Gastroesophageal sphincter (tissue), 4 donors: Measurements from ENCODE around the gene PLCB4. TPM values are rescaled to one million over a fixed set of nuclear protein-coding genes. Genes with fewer than 3 reads are reported as not detected.

Experiments used
- ATAC-seq: fragments of 150-250 bp; one replicate; pipeline ENCODE4 v1.9.1; 2016; ENCODE audit warnings: mild to moderate bottlenecking, moderate library complexity
- H3K27ac ChIP-seq, 4 donors: fragments of 200-600 bp; sonication (generic) in 3 of 4; 1 replicate in 3 of 4; 2 replicates in 1 of 4; pipeline ENCODE4 v1.5.1; 2016 to 2019
- H3K27me3 ChIP-seq: fragments of 200-600 bp; sonication (generic); one replicate; pipeline ENCODE4 v1.5.1; 2019
- H3K36me3 ChIP-seq, 2 donors: fragments of 200-600 bp; sonication (generic); one replicate each; pipeline ENCODE4 v1.5.1; 2019; ENCODE audit warnings: control low read depth in 1 of 2
- H3K4me1 ChIP-seq, 3 donors: fragments of 200-600 bp; sonication (generic); 1 replicate in 2 of 3; 2 replicates in 1 of 3; pipeline ENCODE4 v1.5.1; 2016 to 2019; ENCODE audit warnings: control low read depth in 2 of 3
- H3K4me3 ChIP-seq, 2 donors: fragments of 200-600 bp; sonication (generic); one replicate each; pipeline ENCODE4 v1.5.1; 2019; ENCODE audit warnings: mild to moderate bottlenecking in 1 of 2, moderate library complexity in 1 of 2
- H3K9me3 ChIP-seq, 3 donors: fragments of 200-600 bp; sonication (generic); one replicate each; pipeline ENCODE4 v1.5.1; 2017 to 2019; ENCODE audit warnings: control low read depth in 2 of 3
- CTCF ChIP-seq, 4 experiments: fragments of 200-600 bp in 2 of 4; fragments of 450-650 bp in 2 of 4; sonication (generic) in 1 of 4; IDR thresholded peaks; one replicate each; pipeline ENCODE4 v1.5.1; 2017 to 2019; ENCODE audit warnings: antibody characterized with exemption in 4 of 4, mild to moderate bottlenecking in 2 of 4, moderate library complexity in 2 of 4
- EP300 ChIP-seq: sonication (generic); formaldehyde crosslinking; IDR thresholded peaks from one replicate; pipeline ENCODE4 v1.6.1; 2017; ENCODE audit warnings: antibody characterized with exemption, mild to moderate bottlenecking
- POLR2A ChIP-seq, 2 donors: fragments of 450-650 bp; IDR thresholded peaks; one replicate each; pipeline ENCODE4 v1.6.1; 2017; ENCODE audit warnings: antibody characterized with exemption in 2 of 2, mild to moderate bottlenecking in 2 of 2, moderate library complexity in 1 of 2
- POLR2AphosphoS5 ChIP-seq: sonication (generic); formaldehyde crosslinking; IDR thresholded peaks from one replicate; pipeline ENCODE4 v1.6.1; 2017; ENCODE audit warnings: antibody characterized with exemption
- WGBS, 2 donors: methylation state at CpG; one replicate each; pipeline ENCODE4 v1.1.5; 2018; ENCODE audit warnings: low coverage in 1 of 2; 5-methylcytosine and 5-hydroxymethylcytosine counted together
- total RNA-seq, 4 donors: library from RNA; depleted of rRNA; stranded (reverse); fragments of >200 nt; gene quantifications; one replicate each; pipeline ENCODE4 v1.1.0, GENCODE V29; 2016

Gene PLCB4
- total RNA-seq, 4 donors from 2014 or later = 21.9 to 109 (median 59.1) TPM

DNA sequence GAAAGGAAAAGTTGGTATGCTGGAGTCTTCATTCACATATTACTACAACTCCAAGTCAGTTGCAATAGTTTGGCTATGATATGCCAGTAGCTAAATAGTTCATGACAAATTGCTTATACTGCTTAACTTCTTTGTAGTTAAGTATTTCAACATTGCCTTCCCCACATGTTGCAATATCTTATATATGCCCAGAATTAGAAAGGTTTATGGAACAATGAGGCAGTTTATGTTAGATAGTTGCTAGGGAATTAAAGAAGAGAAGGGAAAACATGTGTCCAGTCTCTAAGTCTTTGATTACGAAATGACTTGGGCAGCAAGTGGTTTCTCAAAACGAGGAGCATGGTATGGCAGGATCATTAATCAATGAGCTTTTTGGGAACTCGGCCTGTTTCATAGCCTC lies 145.8 kb downstream of the PLCB4 start:
- WGBS, 2 donors = 24 to 39% methylated on average over 3 of the region's 3 CpGs
- H3K36me3 ChIP-seq = no peaks in the 10 kb centered on the region
- no peak overlapping the region for H3K4me3 ChIP-seq
- TF ChIP-seq POLR2A (IDR thresholded peaks at IDR 0.05) (no peak), CTCF (IDR thresholded peaks at IDR 0.05) (no peak), EP300 (peak; percentile 17), POLR2AphosphoS5 (peak; percentile 95)
- H3K4me1 ChIP-seq = peaks cover 0 to 38% (median 5%) of the 10 kb centered on the region in 3 donors
- no peaks in the 10 kb centered on the region for H3K27me3 ChIP-seq
- ATAC-seq = peak; percentile 86
- peak overlapping the region; percentile 59 to 69 (median 66) for H3K27ac ChIP-seq
- H3K9me3 ChIP-seq = no peaks in the 10 kb centered on the region

DNA sequence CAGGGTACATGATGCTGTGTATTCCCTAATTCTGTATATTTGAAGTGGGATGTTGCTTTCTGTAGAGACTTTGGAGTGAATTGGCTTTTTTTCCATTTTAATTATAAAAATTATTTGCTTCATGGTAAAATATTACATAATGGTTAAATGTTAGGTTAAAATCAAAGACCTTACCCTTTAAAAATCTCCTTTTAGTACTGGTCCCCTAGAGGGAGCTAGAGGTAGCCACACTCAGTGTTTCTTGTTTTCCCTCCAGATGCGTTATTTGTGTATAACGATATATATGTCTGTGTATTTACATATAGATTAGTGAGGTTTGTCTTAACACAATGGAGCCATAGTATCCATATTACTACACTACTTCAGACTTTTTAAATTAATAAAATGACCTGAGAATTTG lies 146.7 kb downstream of the PLCB4 start:
- H3K4me1 ChIP-seq = peaks cover 0 to 38% (median 5%) of the 10 kb centered on the region in 3 donors
- WGBS, 2 donors = 83 to 86% methylated on average over 2 of the region's 2 CpGs
- no peaks in the 10 kb centered on the region for H3K36me3 ChIP-seq
- no peaks in the 10 kb centered on the region for H3K27me3 ChIP-seq
- ATAC-seq = no peak
- no peaks in the 10 kb centered on the region for H3K9me3 ChIP-seq
- H3K27ac ChIP-seq = peak overlapping the region; percentile 53 to 69 (median 62)
- no peak overlapping the region for H3K4me3 ChIP-seq
- TF ChIP-seq EP300 = no peak
- TF ChIP-seq CTCF (IDR thresholded peaks at IDR 0.05) = peak in 3 of 4 experiments; percentile 13 to 34 (median 19)
- no peak for TF ChIP-seq POLR2A (IDR thresholded peaks at IDR 0.05)

- no peaks in the 10 kb centered on the region for H3K9me3 ChIP-seq
- H3K4me1 ChIP-seq = peaks cover 0 to 38% (median 5%) of the 10 kb centered on the region in 3 donors
- TF ChIP-seq CTCF (IDR thresholded peaks at IDR 0.05) = no peak
- TF ChIP-seq POLR2AphosphoS5 = peak; percentile 58
- H3K36me3 ChIP-seq = no peaks in the 10 kb centered on the region
- H3K27me3 ChIP-seq = no peaks in the 10 kb centered on the region
- peak overlapping the region; percentile 70 to 82 (median 70) for H3K27ac ChIP-seq
- H3K4me3 ChIP-seq = no peak overlapping the region
- ATAC-seq = peak; percentile 65
- WGBS, 2 donors = 21 to 48% methylated on average over 2 to 6 of the region's 6 CpGs
Observed at GRCh38 chr20:9218531-9218961, 149.7 kb downstream of the PLCB4 start.

DNA sequence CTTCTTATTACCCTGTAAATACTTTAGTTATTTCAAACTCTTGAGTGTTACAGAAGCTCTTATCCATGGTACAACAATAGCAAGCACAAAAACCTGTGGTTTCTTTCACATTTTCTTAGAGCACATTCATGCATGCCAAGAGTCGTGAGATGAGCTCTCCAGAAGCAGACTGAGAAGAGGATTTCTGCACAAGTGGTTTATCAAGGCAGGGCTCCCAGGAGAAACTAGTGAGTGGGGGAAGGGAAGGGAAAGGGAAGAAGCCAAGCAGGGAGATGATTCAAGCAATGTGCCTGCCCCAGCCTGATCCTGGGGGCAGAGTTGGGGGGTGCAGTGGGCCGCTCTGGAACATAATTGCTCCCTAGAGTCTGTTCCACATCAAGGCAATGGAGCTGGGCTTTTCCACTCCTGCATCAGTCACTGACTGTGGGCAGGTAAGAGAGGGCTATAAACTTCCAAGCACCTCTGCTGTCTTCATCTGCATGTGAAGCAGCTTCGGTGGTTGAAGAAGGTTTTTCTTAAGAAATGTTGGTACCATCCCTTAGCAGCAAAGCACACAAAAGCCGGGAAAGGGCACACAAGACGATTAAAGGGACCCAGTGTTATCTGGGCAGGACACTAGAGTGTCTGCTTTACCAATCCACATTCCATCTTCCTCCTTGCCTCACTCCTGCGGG lies 152.1 kb downstream of the PLCB4 start:
- WGBS, 2 donors = 77 to 97% methylated on average over 5 to 6 of the region's 6 CpGs
- H3K4me1 ChIP-seq = peaks cover 4 to 31% (median 5%) of the 10 kb centered on the region in 3 donors
- no peak for ATAC-seq
- peak overlapping the region in 2 of 4 donors; percentile 8 to 71 for H3K27ac ChIP-seq
- no peak overlapping the region for H3K4me3 ChIP-seq
- no peaks in the 10 kb centered on the region for H3K36me3 ChIP-seq
- no peak for TF ChIP-seq EP300
- no peaks in the 10 kb centered on the region for H3K9me3 ChIP-seq
- no peaks in the 10 kb centered on the region for H3K27me3 ChIP-seq

DNA sequence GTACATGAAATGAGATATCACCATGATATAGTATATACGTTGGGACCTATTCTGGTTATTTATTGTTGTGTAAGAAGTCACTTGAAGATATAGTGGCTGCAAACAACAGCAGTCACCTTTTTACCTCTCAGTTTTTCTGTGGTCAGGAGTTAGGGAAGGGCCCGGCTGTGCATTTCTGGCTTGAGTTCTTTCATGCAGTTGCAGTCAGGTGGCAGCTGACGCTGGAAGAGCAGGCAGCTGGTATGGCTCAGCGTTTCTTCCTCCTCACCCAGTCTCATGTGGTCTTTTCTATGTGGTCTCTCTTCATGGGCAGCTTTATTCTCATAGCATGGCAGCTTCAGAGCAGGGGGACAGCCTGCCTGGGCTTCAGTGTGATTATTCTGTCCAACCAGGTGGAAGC lies 154.4 kb downstream of the PLCB4 start:
- no peaks in the 10 kb centered on the region for H3K36me3 ChIP-seq
- no peaks in the 10 kb centered on the region for H3K9me3 ChIP-seq
- ATAC-seq = no peak
- no peak overlapping the region for H3K4me3 ChIP-seq
- H3K27me3 ChIP-seq = no peaks in the 10 kb centered on the region
- no peak for TF ChIP-seq CTCF (IDR thresholded peaks at IDR 0.05)
- TF ChIP-seq POLR2AphosphoS5 = no peak
- no peak for TF ChIP-seq EP300
- TF ChIP-seq POLR2A (IDR thresholded peaks at IDR 0.05) = no peak
- H3K27ac ChIP-seq = no peak overlapping the region
- peaks cover under 1 to 28% (median 4%) of the 10 kb centered on the region in 3 donors for H3K4me1 ChIP-seq
- 100% methylated on average over 3 of the region's 4 CpGs for WGBS, 2 donors
